Measurements from ENCODE around the gene LPIN3. TPM values are rescaled to one million over a fixed set of nuclear protein-coding genes. Genes with fewer than 3 reads are reported as not detected.

Gene LPIN3
- total RNA-seq, 4 donors from 2014 or later, result 85.0 to 320 (median 222) TPM

- Histone ChIP-seq H3K4me1 (no peaks in the 10 kb centered on the region), H3K9me3 (no peaks in the 10 kb centered on the region), H3K27ac (no peak overlapping the region), H3K27me3 (no peaks in the 10 kb centered on the region), H3K36me3 (peaks cover 0 to 55% (median 0%) of the 10 kb centered on the region in 3 donors), H3K4me3 (no peak overlapping the region)
- no peak for DNase-seq
- TF ChIP-seq POLR2A (IDR thresholded peaks at IDR 0.05) (no peak), CTCF (IDR thresholded peaks at IDR 0.05) (no peak)
These were observed 8.0 kb downstream of the LPIN3 start for GRCh38 chr20:41348430-41349172.

GRCh38 chr20:41349266-41349665, 8.6 kb downstream of the LPIN3 start:
- H3K4me1 ChIP-seq, result no peaks in the 10 kb centered on the region
- TF ChIP-seq CTCF (IDR thresholded peaks at IDR 0.05) (no peak), POLR2A (IDR thresholded peaks at IDR 0.05) (no peak)

GRCh38 chr20:41349943-41350342, 9.3 kb downstream of the LPIN3 start:
- Histone ChIP-seq H3K36me3 (peaks cover 0 to 68% (median 0%) of the 10 kb centered on the region in 3 donors), H3K27ac (no peak overlapping the region), H3K4me3 (no peak overlapping the region), H3K9me3 (no peaks in the 10 kb centered on the region), H3K4me1 (no peaks in the 10 kb centered on the region), H3K27me3 (no peaks in the 10 kb centered on the region)
- DNase-seq, result no peak
- TF ChIP-seq CTCF (IDR thresholded peaks at IDR 0.05) (no peak), POLR2A (IDR thresholded peaks at IDR 0.05) (no peak)

More at GRCh38 chr20:41349266-41349665, 8.6 kb downstream of the LPIN3 start:
- DNase-seq, result no peak
- H3K27ac ChIP-seq, result no peak overlapping the region
- H3K9me3 ChIP-seq, result no peaks in the 10 kb centered on the region
- peaks cover 0 to 61% (median 0%) of the 10 kb centered on the region in 3 donors for H3K36me3 ChIP-seq
- no peaks in the 10 kb centered on the region for H3K27me3 ChIP-seq
- no peak overlapping the region for H3K4me3 ChIP-seq

- Histone ChIP-seq H3K9me3 (no peaks in the 10 kb centered on the region), H3K27ac (no peak overlapping the region), H3K27me3 (no peaks in the 10 kb centered on the region), H3K4me3 (no peak overlapping the region), H3K4me1 (no peaks in the 10 kb centered on the region), H3K36me3 (peaks cover 0 to 73% (median 0%) of the 10 kb centered on the region in 3 donors)
- DNase-seq, result no peak
- TF ChIP-seq POLR2A (IDR thresholded peaks at IDR 0.05) (no peak), CTCF (IDR thresholded peaks at IDR 0.05) (no peak)
These were observed 9.9 kb downstream of the LPIN3 start for GRCh38 chr20:41350408-41350962.

GRCh38 chr20:41352106-41352505, 11.5 kb downstream of the LPIN3 start:
- no peaks in the 10 kb centered on the region for H3K27me3 ChIP-seq

More at GRCh38 chr20:41352106-41352505, 11.5 kb downstream of the LPIN3 start:
- peaks cover 0 to 79% (median 0%) of the 10 kb centered on the region in 3 donors for H3K36me3 ChIP-seq
- no peaks in the 10 kb centered on the region for H3K9me3 ChIP-seq
- DNase-seq, result no peak
- H3K4me3 ChIP-seq, result no peak overlapping the region
- no peak overlapping the region for H3K27ac ChIP-seq
- TF ChIP-seq CTCF (IDR thresholded peaks at IDR 0.05) (no peak), POLR2A (IDR thresholded peaks at IDR 0.05) (no peak)
- no peaks in the 10 kb centered on the region for H3K4me1 ChIP-seq

All from Peyer's patch (tissue), 4 donors.